ENCODE data around the gene MMEL1. TPM values are rescaled to one million over a fixed set of nuclear protein-coding genes. Genes with fewer than 3 reads are reported as not detected.

The MMEL1 gene
- total RNA-seq, 6 donors from 2014 or later = 2.9 to 5.5 (median 5.1) TPM; not detected in 2

GRCh38 chr1:2644591-2645101 is 11.8 kb upstream of the MMEL1 start:
- DNase-seq (peak in 1 of 2 donors; percentile 73), ATAC-seq (ENCODE audit: low FRiP score in 2 of 2) (no peak)
- peaks cover 6 to 29% (median 15%) of the 10 kb centered on the region in 4 donors for H3K9me3 ChIP-seq
- H3K36me3 ChIP-seq = no peaks in the 10 kb centered on the region
- TF ChIP-seq POLR2A (IDR thresholded peaks at IDR 0.05) (no peak), EP300 (IDR thresholded peaks at IDR 0.05) (no peak), CTCF (IDR thresholded peaks at IDR 0.05) (no peak), POLR2AphosphoS5 (IDR thresholded peaks at IDR 0.05) (no peak)
- no peak overlapping the region for H3K4me3 ChIP-seq
- H3K27ac ChIP-seq = no peak overlapping the region
- WGBS, 2 donors = 89 to 90% methylated on average over 8 to 12 of the region's 12 CpGs
- H3K27me3 ChIP-seq = no peaks in the 10 kb centered on the region
- H3K4me1 ChIP-seq = peaks cover 15 to 24% (median 16%) of the 10 kb centered on the region in 4 donors

GRCh38 chr1:2644171-2644570 is 11.4 kb upstream of the MMEL1 start:
- TF ChIP-seq POLR2AphosphoS5 (IDR thresholded peaks at IDR 0.05) = no peak
- TF ChIP-seq CTCF (IDR thresholded peaks at IDR 0.05) = no peak
- no peak for TF ChIP-seq EP300 (IDR thresholded peaks at IDR 0.05)
- TF ChIP-seq POLR2A (IDR thresholded peaks at IDR 0.05) = no peak
- Histone ChIP-seq H3K4me3 (peak overlapping the region in 1 of 4 donors; percentile 95), H3K36me3 (no peaks in the 10 kb centered on the region), H3K27ac (no peak overlapping the region), H3K9me3 (peaks cover 6 to 29% (median 15%) of the 10 kb centered on the region in 4 donors), H3K27me3 (no peaks in the 10 kb centered on the region), H3K4me1 (peaks cover 15 to 24% (median 16%) of the 10 kb centered on the region in 4 donors)
- ATAC-seq (ENCODE audit: low FRiP score in 2 of 2) = no peak
- no peak for DNase-seq
- WGBS, 2 donors = 96 to 97% methylated on average over 8 to 14 of the region's 14 CpGs

GRCh38 chr1:2643414-2644077 is 10.7 kb upstream of the MMEL1 start:
- Histone ChIP-seq H3K36me3 (no peaks in the 10 kb centered on the region), H3K27ac (peak overlapping the region; percentile 88 to 93 (median 92)), H3K4me1 (peaks cover 15 to 24% (median 16%) of the 10 kb centered on the region in 4 donors), H3K4me3 (peak overlapping the region; percentile 74 to 95 (median 84)), H3K27me3 (no peaks in the 10 kb centered on the region), H3K9me3 (peaks cover 6 to 26% (median 15%) of the 10 kb centered on the region in 4 donors)
- ATAC-seq (ENCODE audit: low FRiP score in 2 of 2) (no peak), DNase-seq (peak in 1 of 2 donors; percentile 57)
- no peak for TF ChIP-seq POLR2AphosphoS5 (IDR thresholded peaks at IDR 0.05)
- WGBS, 2 donors = 4 to 17% methylated on average over 8 to 24 of the region's 24 CpGs

GRCh38 chr1:2642560-2643413 is 10.0 kb upstream of the MMEL1 start:
- Histone ChIP-seq H3K27ac (peak overlapping the region; percentile 88 to 93 (median 92)), H3K27me3 (no peaks in the 10 kb centered on the region), H3K36me3 (no peaks in the 10 kb centered on the region), H3K4me3 (peak overlapping the region; percentile 74 to 95 (median 84)), H3K4me1 (peaks cover 15 to 24% (median 16%) of the 10 kb centered on the region in 4 donors), H3K9me3 (peaks cover 0 to 18% (median 11%) of the 10 kb centered on the region in 4 donors)
- TF ChIP-seq POLR2AphosphoS5 (IDR thresholded peaks at IDR 0.05) = peak; percentile 70 to 87
- peak in 3 of 4 donors; percentile 41 to 93 (median 88) for TF ChIP-seq POLR2A (IDR thresholded peaks at IDR 0.05)
- no peak for TF ChIP-seq EP300 (IDR thresholded peaks at IDR 0.05)
- TF ChIP-seq CTCF (IDR thresholded peaks at IDR 0.05) = peak in 4 of 6 experiments; percentile 12 to 42 (median 32)
- WGBS, 2 donors = 0 to 1% methylated on average over 9 to 47 of the region's 84 CpGs
- DNase-seq (peak; percentile 93 to 97), ATAC-seq (ENCODE audit: low FRiP score in 2 of 2) (peak; percentile 68 to 95)

GRCh38 chr1:2642131-2642559 is 9.3 kb upstream of the MMEL1 start:
- Histone ChIP-seq H3K36me3 (no peaks in the 10 kb centered on the region), H3K9me3 (peaks cover 2 to 13% (median 7%) of the 10 kb centered on the region in 4 donors), H3K4me3 (peak overlapping the region; percentile 74 to 95 (median 84)), H3K4me1 (peaks cover 15 to 24% (median 16%) of the 10 kb centered on the region in 4 donors), H3K27ac (peak overlapping the region; percentile 88 to 93 (median 92)), H3K27me3 (no peaks in the 10 kb centered on the region)
- TF ChIP-seq POLR2A (IDR thresholded peaks at IDR 0.05) (no peak), CTCF (IDR thresholded peaks at IDR 0.05) (no peak), POLR2AphosphoS5 (IDR thresholded peaks at IDR 0.05) (no peak), EP300 (IDR thresholded peaks at IDR 0.05) (no peak)
- DNase-seq (no peak), ATAC-seq (ENCODE audit: low FRiP score in 2 of 2) (no peak)
- WGBS, 2 donors = 49 to 55% methylated on average over 8 of the region's 11 CpGs
